Osteoblast (primary cell): ENCODE results near the gene SERPINF2. TPM values are rescaled to one million over a fixed set of nuclear protein-coding genes. Genes with fewer than 3 reads are reported as not detected.
A peak's percentile ranks its signal among the peaks of the same experiment; 100 is the strongest.

Source experiments
- DNase-seq: peaks from one replicate; pipeline ENCODE4 v3.0.0; 2011; ENCODE audit warnings: low spot score, mixed read lengths; ENCODE audit not compliant: insufficient read length; ENCODE audit errors: missing footprints
- H2AFZ ChIP-seq: 2 replicates; pipeline ENCODE4 v1.6.0; 2011; ENCODE audit warnings: mild to moderate bottlenecking, low read length
- H3K27ac ChIP-seq: 2 replicates; pipeline ENCODE4 v1.5.1; 2011; ENCODE audit warnings: mild to moderate bottlenecking, low read depth, low read length, moderate library complexity
- H3K27me3 ChIP-seq: 2 replicates; pipeline ENCODE4 v1.6.0; 2012; ENCODE audit warnings: mild to moderate bottlenecking, control low read depth, inconsistent platforms, low read length, moderate library complexity; ENCODE audit not compliant: insufficient read depth
- H3K36me3 ChIP-seq: 2 replicates; pipeline ENCODE4 v1.5.1; 2011; ENCODE audit warnings: mild to moderate bottlenecking, low read length, control low read depth, moderate library complexity; ENCODE audit not compliant: insufficient read depth
- H3K4me1 ChIP-seq: 2 replicates; pipeline ENCODE4 v1.5.1; 2011; ENCODE audit warnings: mild to moderate bottlenecking, low read length, control low read depth, moderate library complexity; ENCODE audit not compliant: insufficient read depth
- H3K4me2 ChIP-seq: 2 replicates; pipeline ENCODE4 v1.6.0; 2011; ENCODE audit warnings: mild to moderate bottlenecking, low read length; ENCODE audit not compliant: insufficient read depth
- H3K4me3 ChIP-seq: fragments of 200-600 bp; sonication (generic); 3 replicates; pipeline ENCODE4 v1.5.1; 2012; ENCODE audit warnings: mild to moderate bottlenecking, low read length, inconsistent platforms; ENCODE audit not compliant: insufficient read depth
- H3K79me2 ChIP-seq: 2 replicates; pipeline ENCODE4 v1.6.0; 2012; ENCODE audit warnings: mild to moderate bottlenecking, low read length, control low read depth, inconsistent platforms; ENCODE audit not compliant: insufficient read depth
- H3K9me3 ChIP-seq: 2 replicates; pipeline ENCODE4 v1.5.1; 2011; ENCODE audit warnings: low read depth, low read length, control low read depth
- H4K20me1 ChIP-seq: 2 replicates; pipeline ENCODE4 v1.6.0; 2012; ENCODE audit warnings: mild to moderate bottlenecking, low read length, control low read depth; ENCODE audit not compliant: insufficient read depth
- total RNA-seq: library from RNA; depleted of rRNA; stranded (reverse); fragments of >200 nt; gene quantifications from 2 replicates; pipeline ENCODE4 v1.2.3, GENCODE V29; 2012
- TF ChIP-seq, protein P1 (sequence below): IDR thresholded peaks from 2 replicates; pipeline ENCODE4 v1.5.1; 2011; ENCODE audit warnings: mild to moderate bottlenecking, low read depth, low read length, moderate library complexity; ENCODE audit errors: extremely low read depth

Gene SERPINF2
- total RNA-seq, 1 donor, result under 0.01 TPM

DNA sequence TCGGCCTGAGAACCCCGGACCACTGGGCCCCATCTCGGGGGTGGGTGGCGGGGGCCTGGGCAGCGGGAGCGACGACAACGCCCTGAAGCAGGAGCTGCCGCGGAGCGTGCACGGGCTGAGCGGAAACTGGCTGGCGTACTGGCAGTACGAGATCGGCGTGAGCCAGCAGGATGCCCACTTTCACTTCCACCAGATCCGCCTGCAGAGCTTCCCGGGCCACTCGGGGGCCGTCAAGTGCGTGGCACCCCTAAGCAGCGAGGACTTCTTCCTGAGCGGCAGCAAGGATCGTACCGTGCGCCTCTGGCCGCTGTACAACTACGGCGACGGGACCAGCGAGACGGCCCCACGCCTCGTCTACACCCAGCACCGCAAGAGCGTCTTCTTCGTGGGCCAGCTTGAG lies 8.9 kb upstream of the SERPINF2 start:
- H3K4me2 ChIP-seq, result no peak overlapping the region
- H3K4me3 ChIP-seq, result no peak overlapping the region
- no peak for DNase-seq
- H4K20me1 ChIP-seq, result no peaks in the 10 kb centered on the region
- H3K9me3 ChIP-seq, result no peaks in the 10 kb centered on the region
- H3K36me3 ChIP-seq, result peaks cover 23% of the 10 kb centered on the region
- no peaks in the 10 kb centered on the region for H3K27me3 ChIP-seq
- H2AFZ ChIP-seq, result no peak overlapping the region
- TF ChIP-seq, protein P1, sequence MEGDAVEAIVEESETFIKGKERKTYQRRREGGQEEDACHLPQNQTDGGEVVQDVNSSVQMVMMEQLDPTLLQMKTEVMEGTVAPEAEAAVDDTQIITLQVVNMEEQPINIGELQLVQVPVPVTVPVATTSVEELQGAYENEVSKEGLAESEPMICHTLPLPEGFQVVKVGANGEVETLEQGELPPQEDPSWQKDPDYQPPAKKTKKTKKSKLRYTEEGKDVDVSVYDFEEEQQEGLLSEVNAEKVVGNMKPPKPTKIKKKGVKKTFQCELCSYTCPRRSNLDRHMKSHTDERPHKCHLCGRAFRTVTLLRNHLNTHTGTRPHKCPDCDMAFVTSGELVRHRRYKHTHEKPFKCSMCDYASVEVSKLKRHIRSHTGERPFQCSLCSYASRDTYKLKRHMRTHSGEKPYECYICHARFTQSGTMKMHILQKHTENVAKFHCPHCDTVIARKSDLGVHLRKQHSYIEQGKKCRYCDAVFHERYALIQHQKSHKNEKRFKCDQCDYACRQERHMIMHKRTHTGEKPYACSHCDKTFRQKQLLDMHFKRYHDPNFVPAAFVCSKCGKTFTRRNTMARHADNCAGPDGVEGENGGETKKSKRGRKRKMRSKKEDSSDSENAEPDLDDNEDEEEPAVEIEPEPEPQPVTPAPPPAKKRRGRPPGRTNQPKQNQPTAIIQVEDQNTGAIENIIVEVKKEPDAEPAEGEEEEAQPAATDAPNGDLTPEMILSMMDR, result no peak
- no peak overlapping the region for H3K27ac ChIP-seq
- peaks cover 7% of the 10 kb centered on the region for H3K79me2 ChIP-seq
- peaks cover 7% of the 10 kb centered on the region for H3K4me1 ChIP-seq

GRCh38 chr17:1735418-1735817 lies 7.3 kb upstream of the SERPINF2 start:
- Histone ChIP-seq H2AFZ (no peak overlapping the region), H3K4me2 (no peak overlapping the region), H4K20me1 (no peaks in the 10 kb centered on the region), H3K36me3 (peaks cover 23% of the 10 kb centered on the region), H3K4me3 (no peak overlapping the region), H3K9me3 (no peaks in the 10 kb centered on the region), H3K79me2 (peaks cover 7% of the 10 kb centered on the region), H3K27ac (no peak overlapping the region), H3K4me1 (peaks cover 7% of the 10 kb centered on the region), H3K27me3 (no peaks in the 10 kb centered on the region)
- TF ChIP-seq, protein P1, result no peak
- no peak for DNase-seq

DNA sequence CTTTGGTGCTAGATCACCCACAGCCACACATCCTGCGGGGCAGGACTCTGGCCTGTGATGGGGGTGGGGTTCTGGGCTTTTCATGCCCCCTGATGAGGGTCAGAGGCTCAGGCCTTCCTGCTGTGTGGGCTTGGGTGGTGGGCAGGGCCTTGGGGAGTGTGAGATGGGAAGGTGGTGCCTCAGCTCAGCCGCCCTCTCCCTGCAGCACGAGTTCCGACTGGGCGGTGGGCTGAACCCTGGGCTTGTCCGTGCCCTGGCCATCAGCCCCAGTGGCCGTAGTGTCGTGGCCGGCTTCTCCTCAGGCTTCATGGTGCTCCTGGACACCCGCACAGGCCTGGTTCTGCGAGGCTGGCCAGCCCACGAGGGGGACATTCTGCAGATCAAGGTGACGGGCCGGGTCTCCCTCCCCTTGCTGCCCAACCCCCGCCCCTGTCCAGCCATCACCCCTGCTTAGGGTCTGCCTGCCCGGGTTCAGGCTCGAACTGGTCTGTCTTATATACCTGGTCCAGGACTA lies 6.8 kb upstream of the SERPINF2 start:
- no peaks in the 10 kb centered on the region for H3K9me3 ChIP-seq
- H3K79me2 ChIP-seq, result peaks cover 4% of the 10 kb centered on the region
- TF ChIP-seq, protein P1, result no peak
- peaks cover 7% of the 10 kb centered on the region for H3K4me1 ChIP-seq
- no peak overlapping the region for H3K4me3 ChIP-seq
- H4K20me1 ChIP-seq, result no peaks in the 10 kb centered on the region
- H3K27ac ChIP-seq, result no peak overlapping the region
- H3K4me2 ChIP-seq, result no peak overlapping the region
- no peaks in the 10 kb centered on the region for H3K27me3 ChIP-seq
- no peak for DNase-seq
- H3K36me3 ChIP-seq, result peaks cover 23% of the 10 kb centered on the region
- no peak overlapping the region for H2AFZ ChIP-seq

- H3K27ac ChIP-seq, result no peak overlapping the region
- no peaks in the 10 kb centered on the region for H3K27me3 ChIP-seq
- H2AFZ ChIP-seq, result no peak overlapping the region
- H4K20me1 ChIP-seq, result no peaks in the 10 kb centered on the region
- no peak overlapping the region for H3K4me2 ChIP-seq
- peaks cover 7% of the 10 kb centered on the region for H3K4me1 ChIP-seq
- H3K4me3 ChIP-seq, result no peak overlapping the region
- peaks cover 18% of the 10 kb centered on the region for H3K36me3 ChIP-seq
- no peaks in the 10 kb centered on the region for H3K9me3 ChIP-seq
- H3K79me2 ChIP-seq, result no peaks in the 10 kb centered on the region
- peak; percentile 97 for DNase-seq
- TF ChIP-seq, protein P1, result no peak
Measured at GRCh38 chr17:1736348-1737281, 6.1 kb upstream of the SERPINF2 start.
